Measurements from ENCODE around the gene CABLES2.

The CABLES2 gene

DNA sequence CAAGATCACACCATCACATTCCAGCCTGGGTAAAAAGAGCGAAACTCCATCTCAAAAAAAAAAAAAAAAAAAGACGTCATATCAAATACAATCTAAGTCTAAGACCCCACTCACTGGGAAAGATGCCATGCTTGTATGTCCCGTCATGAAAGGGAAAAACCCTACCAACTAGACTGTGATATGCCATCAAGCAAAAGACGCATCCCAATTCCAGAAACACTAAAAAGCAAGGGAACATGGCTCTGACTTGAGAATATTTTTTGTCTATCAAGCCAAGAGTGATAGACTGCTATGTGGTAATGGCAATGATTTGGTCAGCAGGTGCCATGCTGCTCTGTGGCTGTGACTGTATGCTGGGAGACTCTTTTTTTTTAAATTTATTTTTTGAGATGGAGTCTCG lies 63.0 kb downstream of the CABLES2 start:
- no peak for DNase-seq

DNA sequence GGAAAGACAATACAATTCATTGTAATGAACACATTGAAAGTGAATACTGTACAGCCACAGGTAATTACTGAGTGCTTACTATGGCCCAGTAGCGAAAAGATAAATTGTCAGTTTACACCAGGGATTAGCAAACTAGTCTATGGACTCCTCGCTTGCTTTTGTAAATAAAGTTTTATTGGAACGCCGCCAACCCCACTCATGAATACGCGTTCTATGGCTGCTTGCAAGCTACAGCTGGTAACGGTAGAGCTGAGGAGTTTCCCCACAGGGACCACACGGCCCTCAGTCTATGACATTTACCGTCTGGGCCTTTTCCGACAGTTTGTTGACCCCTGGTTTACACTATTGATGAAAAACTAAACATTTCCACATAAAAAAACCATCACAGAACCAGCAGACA lies 64.2 kb downstream of the CABLES2 start:
- DNase-seq: no peak

DNA sequence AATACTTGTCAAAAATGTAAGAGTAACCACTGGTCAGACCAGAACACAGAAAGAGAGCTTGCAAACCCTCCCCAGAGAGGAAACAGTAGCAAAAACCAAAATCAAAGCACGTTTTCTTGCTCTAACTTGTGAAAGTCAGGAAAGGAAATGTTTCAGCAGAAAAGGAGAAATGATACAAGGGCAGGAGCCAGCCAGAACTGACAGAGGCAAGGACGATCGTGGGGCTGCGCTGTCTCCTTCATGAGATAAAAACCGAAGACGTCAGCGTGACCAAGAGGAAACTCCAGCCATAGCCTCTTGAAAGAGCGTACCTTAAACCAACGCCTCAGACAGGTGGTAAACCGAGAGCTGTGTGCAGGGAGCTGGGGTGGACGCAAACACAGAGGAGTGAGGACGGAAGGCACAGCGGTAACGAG lies 67.4 kb downstream of the CABLES2 start:
- no peak for DNase-seq

Measured in T1000 (cell line).